Measurements from ENCODE around the gene POLN.
"Not testable (repeated sequence)": the region's sequence is repeated elsewhere in the genome, so short reads cannot be mapped to it uniquely, and the experiment has no call there.

Gene POLN

GRCh38 chr4:2212831-2213230 lies 29.1 kb downstream of the POLN start:
- H3K4me3 ChIP-seq (ENCODE audit: low read length) = no peak overlapping the region

GRCh38 chr4:2202789-2203188 lies 39.1 kb downstream of the POLN start:
- H3K4me3 ChIP-seq (ENCODE audit: low read length) = not testable (repeated sequence)

More at GRCh38 chr4:2212831-2213230, 29.1 kb downstream of the POLN start:
- no peak for TF ChIP-seq ZNF274 (IDR thresholded peaks at IDR 0.05; ENCODE audit: low read depth, low read length)

GRCh38 chr4:2194496-2194895 lies 47.4 kb downstream of the POLN start:
- no peak overlapping the region for H3K4me3 ChIP-seq (ENCODE audit: low read length)
- TF ChIP-seq ZNF274 (IDR thresholded peaks at IDR 0.05; ENCODE audit: low read depth, low read length) = no peak

GRCh38 chr4:2193326-2193725 lies 48.6 kb downstream of the POLN start:
- no peak overlapping the region for H3K4me3 ChIP-seq (ENCODE audit: low read length)
- TF ChIP-seq ZNF274 (IDR thresholded peaks at IDR 0.05; ENCODE audit: low read depth, low read length) = no peak

GRCh38 chr4:2186865-2187172 lies 55.1 kb downstream of the POLN start:
- H3K4me3 ChIP-seq (ENCODE audit: low read length) = no peak overlapping the region

GRCh38 chr4:2186133-2186864 lies 55.6 kb downstream of the POLN start:
- H3K4me3 ChIP-seq (ENCODE audit: low read length) = no peak overlapping the region
- TF ChIP-seq ZNF274 (IDR thresholded peaks at IDR 0.05; ENCODE audit: low read depth, low read length) = no peak

More at GRCh38 chr4:2186865-2187172, 55.1 kb downstream of the POLN start:
- TF ChIP-seq ZNF274 (IDR thresholded peaks at IDR 0.05; ENCODE audit: low read depth, low read length) = no peak

- TF ChIP-seq ZNF274 (IDR thresholded peaks at IDR 0.05; ENCODE audit: low read depth, low read length) = no peak
- H3K4me3 ChIP-seq (ENCODE audit: low read length) = no peak overlapping the region
These were observed 58.5 kb downstream of the POLN start for GRCh38 chr4:2183394-2183793.

- TF ChIP-seq ZNF274 (IDR thresholded peaks at IDR 0.05; ENCODE audit: low read depth, low read length) = no peak
- H3K4me3 ChIP-seq (ENCODE audit: low read length) = no peak overlapping the region
These were observed 58.9 kb downstream of the POLN start for GRCh38 chr4:2182994-2183393.

GRCh38 chr4:2180410-2180809 lies 61.5 kb downstream of the POLN start:
- TF ChIP-seq ZNF274 (IDR thresholded peaks at IDR 0.05; ENCODE audit: low read depth, low read length) = no peak

GRCh38 chr4:2179717-2180116 lies 62.2 kb downstream of the POLN start:
- TF ChIP-seq ZNF274 (IDR thresholded peaks at IDR 0.05; ENCODE audit: low read depth, low read length) = no peak
- no peak overlapping the region for H3K4me3 ChIP-seq (ENCODE audit: low read length)

More at GRCh38 chr4:2180410-2180809, 61.5 kb downstream of the POLN start:
- no peak overlapping the region for H3K4me3 ChIP-seq (ENCODE audit: low read length)

- TF ChIP-seq ZNF274 (IDR thresholded peaks at IDR 0.05; ENCODE audit: low read depth, low read length) = no peak
- no peak overlapping the region for H3K4me3 ChIP-seq (ENCODE audit: low read length)
These were observed 62.9 kb downstream of the POLN start for GRCh38 chr4:2178986-2179385.

GRCh38 chr4:2177443-2178093 lies 64.4 kb downstream of the POLN start:
- TF ChIP-seq ZNF274 (IDR thresholded peaks at IDR 0.05; ENCODE audit: low read depth, low read length) = no peak
- H3K4me3 ChIP-seq (ENCODE audit: low read length) = no peak overlapping the region

- TF ChIP-seq ZNF274 (IDR thresholded peaks at IDR 0.05; ENCODE audit: low read depth, low read length) = no peak
- no peak overlapping the region for H3K4me3 ChIP-seq (ENCODE audit: low read length)
These were observed 65.8 kb downstream of the POLN start for GRCh38 chr4:2175990-2176698.

GRCh38 chr4:2174061-2174460 lies 67.9 kb downstream of the POLN start:
- TF ChIP-seq ZNF274 (IDR thresholded peaks at IDR 0.05; ENCODE audit: low read depth, low read length) = no peak
- no peak overlapping the region for H3K4me3 ChIP-seq (ENCODE audit: low read length)

GRCh38 chr4:2172627-2173231 lies 69.2 kb downstream of the POLN start:
- TF ChIP-seq ZNF274 (IDR thresholded peaks at IDR 0.05; ENCODE audit: low read depth, low read length) = no peak
- H3K4me3 ChIP-seq (ENCODE audit: low read length) = no peak overlapping the region
